ENCODE data around the gene CLPTM1.

GRCh38 chr19:44961821-44962220 lies 6.6 kb downstream of the CLPTM1 start:
- no peak for TF ChIP-seq CTCF (IDR thresholded peaks at IDR 0.05; ENCODE audit: low read length)
- TF ChIP-seq EZH2 (IDR thresholded peaks at IDR 0.05; ENCODE audit: borderline replicate concordance, low read length) = no peak

All from OCI-LY1 (cell line).